RCC 7860 (cell line): Measurements from ENCODE around the gene MED23.
"Not testable (repeated sequence)": the region's sequence is repeated elsewhere in the genome, so short reads cannot be mapped to it uniquely, and the experiment has no call there.

Source experiments
- DNase-seq: peaks from one replicate; pipeline ENCODE4 v3.0.0-alpha.2; 2015; ENCODE audit warnings: low spot score
- FAIRE-seq: peaks from 2 replicates; lab custom pipeline; 2012; peaks lifted over from hg19 to GRCh38; lab: Jason Lieb, UNC

Gene MED23

GRCh38 chr6:131581523-131581922 lies 46.5 kb downstream of the MED23 start:
- FAIRE-seq (no peak), DNase-seq (no peak)

- DNase-seq: no peak
- no peak for FAIRE-seq
Observed at GRCh38 chr6:131575834-131576478, 52.1 kb downstream of the MED23 start.

DNA sequence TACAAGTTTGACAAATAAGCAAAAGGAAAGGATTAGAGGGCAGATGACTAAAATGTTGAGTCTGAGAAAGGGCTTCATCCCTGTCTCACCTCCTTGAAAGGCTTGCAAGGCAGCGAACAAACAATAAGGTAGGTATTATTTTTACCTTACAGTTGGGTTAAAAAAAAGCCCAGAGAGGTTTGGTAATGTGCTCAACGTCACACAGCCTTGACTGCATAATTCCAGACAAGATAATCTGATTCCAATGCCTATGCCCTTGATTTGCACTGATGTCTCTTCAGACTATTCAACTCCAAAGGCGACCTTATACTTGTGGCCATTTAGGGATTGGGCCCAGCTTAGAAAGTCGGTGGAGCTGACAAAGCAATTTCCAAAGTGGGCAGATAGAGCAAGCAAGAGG lies 53.4 kb downstream of the MED23 start:
- FAIRE-seq (no peak), DNase-seq (no peak)

- FAIRE-seq: no peak
- no peak for DNase-seq
Observed at GRCh38 chr6:131574133-131574532, 53.9 kb downstream of the MED23 start.

GRCh38 chr6:131572686-131573415 lies 55.2 kb downstream of the MED23 start, which contains the start of gene ARG1:
Gene ARG1, plus strand, starts transcription at chr6:131573226. Its CDS starts 57 bp downstream, at chr6:131573283.
- FAIRE-seq: no peak
- DNase-seq: no peak

GRCh38 chr6:131568726-131569125 lies 59.3 kb downstream of the MED23 start:
- FAIRE-seq (no peak), DNase-seq (no peak)

DNA sequence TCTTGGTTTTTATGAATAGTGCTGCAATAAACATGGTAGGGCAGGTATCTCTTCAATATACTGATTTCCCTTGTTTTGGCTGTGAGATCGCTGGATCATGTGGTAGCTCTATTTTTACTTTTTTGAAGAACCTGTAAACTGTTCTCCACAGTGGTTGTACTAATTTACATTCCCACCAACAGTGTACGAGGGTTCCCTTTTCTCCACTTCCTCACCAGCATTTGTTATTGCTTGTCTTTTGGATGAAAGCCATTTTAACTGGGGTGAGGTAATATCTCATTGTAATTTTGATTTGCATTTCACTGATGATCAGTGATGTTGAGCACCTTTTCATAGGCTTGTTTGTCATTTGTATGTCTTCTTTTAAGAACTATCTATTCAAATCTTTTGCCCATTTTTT lies 63.0 kb downstream of the MED23 start:
- FAIRE-seq: no peak

DNA sequence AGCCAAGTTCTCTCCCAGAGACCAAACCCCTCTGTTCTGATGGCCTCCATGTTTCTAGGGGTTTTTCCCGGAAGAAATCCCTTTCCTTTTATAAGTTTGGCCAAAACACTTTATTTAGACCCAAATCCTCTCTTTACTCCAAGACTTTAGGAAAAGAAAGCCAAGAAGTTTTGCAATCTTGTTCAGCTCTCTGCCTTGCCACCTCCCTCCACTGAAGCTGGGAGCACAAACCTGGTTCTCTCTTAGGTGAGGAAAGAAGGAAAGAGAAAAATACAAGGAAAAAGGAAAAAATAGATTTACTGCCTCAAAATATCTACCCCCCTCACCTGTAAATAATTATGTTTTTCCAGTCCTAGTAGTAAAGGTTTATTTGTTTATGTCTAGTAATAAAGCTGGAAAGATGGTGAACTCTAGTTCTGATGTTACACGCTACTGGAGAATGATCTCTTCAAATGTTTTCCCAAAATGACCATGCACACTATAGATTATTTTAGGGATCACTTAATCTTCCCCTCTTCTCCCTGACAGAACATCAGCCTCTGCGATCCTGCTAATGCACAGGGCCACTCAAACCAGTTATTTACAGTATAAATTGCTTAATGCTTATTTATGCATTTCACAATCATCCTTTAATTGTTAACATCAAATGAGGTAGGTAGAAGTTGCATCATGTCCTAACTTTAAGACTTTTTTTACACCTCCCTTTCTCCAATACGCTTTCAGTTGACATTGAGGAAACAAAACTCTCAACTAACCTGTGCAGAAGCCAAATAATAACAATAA lies 65.9 kb downstream of the MED23 start:
- FAIRE-seq (no peak), DNase-seq (no peak)

More for the DNA sequence above, 63.0 kb downstream of the MED23 start:
- DNase-seq: no peak

- DNase-seq (no peak), FAIRE-seq (no peak)
Observed at GRCh38 chr6:131558922-131559321, 69.1 kb downstream of the MED23 start.

DNA sequence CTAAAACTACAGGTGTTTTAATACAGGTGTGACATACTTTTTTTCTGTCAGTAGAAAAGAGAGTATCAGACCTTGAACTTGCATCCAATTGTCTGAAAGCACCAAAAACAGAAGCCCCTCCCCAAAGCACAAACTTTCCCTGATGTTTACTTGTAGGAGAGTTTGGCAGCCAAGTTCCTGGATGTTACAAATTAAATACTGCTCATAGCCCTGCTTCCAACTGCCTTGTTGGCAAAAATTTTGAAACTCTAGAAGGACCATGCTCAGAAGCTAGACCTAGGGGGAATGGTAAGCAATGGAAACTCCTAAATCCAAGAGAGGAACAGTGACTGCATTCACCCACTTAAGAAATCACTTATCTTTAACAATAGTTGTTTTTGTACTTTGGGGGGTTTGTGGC lies 72.0 kb downstream of the MED23 start:
- no peak for FAIRE-seq
- no peak for DNase-seq

GRCh38 chr6:131552572-131552971 lies 75.5 kb downstream of the MED23 start:
- DNase-seq (no peak), FAIRE-seq (no peak)

- FAIRE-seq (no peak), DNase-seq (no peak)
Observed at GRCh38 chr6:131551902-131552301, 76.1 kb downstream of the MED23 start.

- FAIRE-seq (no peak), DNase-seq (no peak)
Observed at GRCh38 chr6:131549811-131550210, 78.2 kb downstream of the MED23 start.

DNA sequence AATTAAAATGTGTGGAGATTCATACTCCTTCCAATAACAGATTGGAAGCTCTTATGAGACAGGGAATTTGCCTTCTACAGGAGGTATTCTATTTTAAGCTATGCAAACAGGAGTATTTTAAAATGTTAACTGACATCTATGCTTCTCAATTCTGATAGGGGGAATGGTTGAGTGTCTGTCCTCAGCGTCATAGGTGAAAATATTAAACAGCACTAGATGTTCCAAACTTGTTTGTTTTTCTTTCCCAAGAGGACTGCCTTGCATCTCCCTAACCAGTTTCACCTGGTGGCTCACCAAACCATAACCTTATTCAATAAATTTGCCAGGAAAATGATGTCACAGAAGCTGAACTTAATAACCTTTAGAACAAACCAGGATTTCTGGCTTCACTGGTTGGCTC lies 79.6 kb downstream of the MED23 start:
- FAIRE-seq (no peak), DNase-seq (no peak)

DNA sequence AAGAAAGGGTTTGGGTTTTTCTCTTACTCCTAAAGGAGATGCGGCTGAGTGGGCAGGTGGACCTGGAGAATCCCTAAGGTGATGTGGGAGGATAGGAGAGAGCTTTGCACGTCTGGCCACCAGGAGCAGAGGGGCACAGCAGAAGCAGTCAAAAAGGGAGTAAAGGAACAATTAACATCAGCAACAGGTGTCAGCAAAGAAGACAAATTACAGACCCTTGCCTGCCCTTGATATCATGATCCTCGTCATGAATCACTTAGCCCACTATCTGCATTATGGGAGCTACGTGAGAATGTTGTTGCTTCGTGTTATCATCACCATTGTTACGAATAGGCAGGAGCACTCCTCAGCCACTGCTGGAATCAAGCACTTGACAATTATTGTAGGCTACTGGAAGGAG lies 80.6 kb downstream of the MED23 start:
- DNase-seq (no peak), FAIRE-seq (no peak)

DNA sequence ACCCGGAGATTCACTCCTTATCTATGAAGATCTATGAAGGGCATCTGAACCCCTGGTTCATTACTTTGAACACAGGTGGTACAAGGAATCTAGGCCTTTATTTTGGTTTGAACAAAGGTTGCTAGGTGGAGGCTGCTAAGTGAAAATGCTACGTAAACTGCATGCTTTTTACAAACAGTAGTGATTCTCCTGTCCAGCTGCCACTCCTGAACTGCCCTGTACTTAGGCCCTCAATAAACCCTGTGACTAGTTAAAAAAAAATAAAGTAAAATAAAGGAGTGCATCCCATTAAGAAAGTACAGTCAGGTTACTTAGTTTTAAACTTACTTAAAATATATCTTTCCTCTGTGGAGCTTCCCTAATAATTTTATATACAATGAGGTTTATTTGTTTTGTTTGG lies 82.7 kb downstream of the MED23 start:
- FAIRE-seq: no peak
- DNase-seq: no peak

DNA sequence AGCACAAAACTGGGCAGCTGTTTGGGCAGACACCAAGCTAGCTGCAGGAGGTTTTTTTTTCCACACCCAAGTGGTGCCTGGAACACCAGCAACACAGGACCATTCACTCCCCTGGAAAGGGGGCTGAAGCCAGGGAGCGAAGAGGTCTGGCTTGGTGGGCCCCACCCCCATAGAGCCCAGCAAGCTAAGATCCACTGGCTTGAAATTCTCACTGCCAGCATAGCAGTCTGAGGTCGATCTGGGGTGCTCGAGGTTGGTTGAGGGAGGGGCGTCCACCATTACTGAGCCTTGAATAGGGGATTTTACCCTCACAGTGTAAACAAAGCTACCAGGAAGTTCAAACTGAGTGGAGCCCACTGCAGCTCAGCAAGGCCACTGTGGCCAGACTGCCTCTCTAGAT lies 89.4 kb downstream of the MED23 start:
- not testable (repeated sequence) for DNase-seq, FAIRE-seq

DNA sequence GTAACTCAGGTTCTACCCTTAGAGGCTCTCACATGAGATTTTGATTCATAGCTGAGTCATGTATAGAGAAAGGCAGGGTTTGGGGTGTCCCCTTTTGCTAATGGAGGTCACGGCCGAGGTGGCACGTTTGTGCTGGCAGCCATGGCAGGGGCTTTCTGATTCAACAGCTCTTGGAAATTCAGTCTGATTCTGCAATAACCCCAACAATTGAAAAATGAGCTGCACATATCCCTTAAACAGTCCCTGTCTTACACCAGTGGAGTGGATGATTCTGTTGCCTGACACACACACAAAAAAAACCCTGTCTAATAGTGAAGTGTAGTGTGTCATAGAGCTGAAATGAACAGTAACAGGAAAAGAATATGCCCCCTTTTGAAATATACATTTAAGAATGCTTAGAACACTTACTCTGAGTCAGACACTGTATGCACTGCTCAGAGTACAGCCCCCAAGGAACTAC lies 95.4 kb downstream of the MED23 start:
- FAIRE-seq (no peak), DNase-seq (no peak)

DNA sequence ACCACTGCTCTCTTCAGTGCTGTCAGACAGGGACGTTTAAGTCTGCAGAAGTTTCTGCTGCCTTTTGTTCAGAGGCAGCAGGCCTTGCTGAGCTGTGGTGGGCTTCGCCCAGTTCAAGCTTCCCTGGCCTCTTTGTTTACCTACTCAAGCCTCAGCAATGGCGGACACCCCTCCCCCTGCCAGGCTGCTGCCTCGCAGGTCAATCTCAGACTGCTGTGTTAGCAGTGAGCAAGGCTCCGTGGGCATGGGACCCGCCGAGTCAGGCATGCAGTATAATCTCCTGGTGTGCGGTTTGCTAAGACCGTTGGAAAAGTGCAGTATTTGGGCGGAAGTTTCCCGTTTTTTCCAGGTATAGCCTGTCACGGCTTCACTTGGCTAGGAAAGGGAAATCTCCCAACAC lies 96.4 kb downstream of the MED23 start:
- not testable (repeated sequence) for FAIRE-seq, DNase-seq

DNA sequence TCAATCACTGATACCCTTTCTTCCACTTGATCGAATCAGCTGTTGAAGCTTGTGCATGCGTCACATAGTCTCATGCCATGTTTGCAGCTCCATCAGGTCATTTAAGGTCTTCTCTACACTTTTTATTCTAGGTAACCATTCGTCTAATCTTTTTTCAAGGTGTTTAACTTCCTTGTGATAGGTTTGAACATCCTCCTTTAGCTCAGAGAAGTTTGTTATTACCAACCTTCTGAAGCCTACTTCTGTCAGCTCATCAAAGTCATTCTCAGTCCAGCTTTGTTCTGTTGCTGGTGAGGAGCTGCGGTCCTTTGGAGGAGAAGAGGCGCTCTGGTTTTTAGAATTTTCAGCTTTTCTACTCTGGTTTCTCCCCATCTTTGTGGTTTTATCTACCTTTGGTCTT lies 97.1 kb downstream of the MED23 start:
- FAIRE-seq, DNase-seq: not testable (repeated sequence)

- no peak for FAIRE-seq
- DNase-seq: no peak
Observed at GRCh38 chr6:131524695-131525336, 103.2 kb downstream of the MED23 start.
